Left lobe of liver (tissue), 2 donors: ENCODE measurements around the gene TAS2R31. TPM values are rescaled to one million over a fixed set of nuclear protein-coding genes. Genes with fewer than 3 reads are reported as not detected.
"Not testable (repeated sequence)": the region's sequence is repeated elsewhere in the genome, so short reads cannot be mapped to it uniquely, and the experiment has no call there.

Source experiments
- ATAC-seq: fragments of 200-7000 bp; cut with Tn5 transposase; one replicate; pipeline ENCODE4 v1.9.1; 2020; ENCODE audit warnings: mild to moderate bottlenecking, moderate library complexity
- DNase-seq: peaks from one replicate; pipeline ENCODE4 v3.0.0-alpha.2; 2020; ENCODE audit warnings: low spot score
- total RNA-seq: library from RNA; stranded (reverse); gene quantifications from one replicate; pipeline ENCODE4 v1.2.1, GENCODE V29; 2021
- donor health status: DM: no; HTN: no; CAD: no; lungs with moderate emphysema.
- donor health status: DM: no; HTN: yes; CAD: no.

Gene TAS2R31
- total RNA-seq: 1.0 TPM

GRCh38 chr12:11031307-11031706 is at the start of gene TAS2R31:
Gene TAS2R31 (minus strand): TSS chr12:11031407. CDS start chr12:11031335, 72 bp downstream.
- ATAC-seq (no peak), DNase-seq (no peak)

GRCh38 chr12:11078246-11078645 is 47.0 kb upstream of the TAS2R31 start:
- ATAC-seq (no peak), DNase-seq (no peak)

DNA sequence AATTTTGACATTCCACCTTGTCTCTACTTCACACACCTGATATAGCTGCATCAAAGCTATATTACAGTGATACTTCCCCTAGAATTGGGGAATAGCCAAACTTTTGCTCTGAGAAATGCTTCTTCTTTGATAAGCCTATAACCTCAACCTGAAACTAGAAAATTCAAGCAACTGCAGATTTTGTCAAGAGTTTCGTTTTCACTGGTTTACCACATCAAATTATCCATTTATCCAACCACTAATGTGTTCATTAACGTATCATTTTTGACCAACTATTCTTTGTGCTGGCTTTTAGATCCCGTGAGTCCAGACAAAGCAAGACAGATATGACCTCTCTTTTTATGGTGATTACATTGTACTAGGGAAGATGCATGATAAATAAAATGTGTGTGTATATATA is 44.4 kb upstream of the TAS2R31 start:
- ATAC-seq (no peak), DNase-seq (no peak)

DNA sequence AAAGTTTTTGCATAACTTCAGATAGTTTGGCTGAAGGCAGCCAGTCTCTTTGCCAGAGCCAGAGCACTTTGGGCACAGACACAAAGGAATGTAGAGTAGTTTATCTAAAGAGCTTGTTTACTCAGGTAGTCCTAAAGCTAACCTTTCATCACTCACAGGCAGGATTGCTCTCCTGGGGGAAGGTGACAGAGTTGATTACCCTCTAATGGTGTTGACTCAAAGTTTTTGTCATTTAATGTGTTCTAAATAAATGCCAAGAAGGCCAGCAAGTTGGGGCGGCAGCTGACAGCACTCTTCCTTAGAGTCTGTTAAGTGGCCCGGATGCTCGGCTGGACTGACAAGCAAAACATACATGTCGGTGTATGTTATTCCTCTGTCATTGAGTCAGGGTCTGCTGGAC is 40.2 kb upstream of the TAS2R31 start:
- no peak for ATAC-seq
- DNase-seq: no peak

- no peak for DNase-seq
- no peak for ATAC-seq
These were observed 39.8 kb upstream of the TAS2R31 start for GRCh38 chr12:11070999-11071398.

GRCh38 chr12:11069854-11070365 is 38.7 kb upstream of the TAS2R31 start:
- no peak for ATAC-seq

GRCh38 chr12:11067514-11067913 is 36.3 kb upstream of the TAS2R31 start:
- DNase-seq: peak; percentile 47
- peak; percentile 83 for ATAC-seq

More at GRCh38 chr12:11069854-11070365, 38.7 kb upstream of the TAS2R31 start:
- no peak for DNase-seq

- not testable (repeated sequence) for ATAC-seq, DNase-seq
These were observed 31.0 kb upstream of the TAS2R31 start, which contains the start of gene TAS2R46 for GRCh38 chr12:11062194-11062593. Gene TAS2R46 (minus strand): TSS chr12:11062294. CDS start chr12:11062294, 0 bp downstream.

- ATAC-seq (no peak), DNase-seq (no peak)
These were observed 28.6 kb upstream of the TAS2R31 start for GRCh38 chr12:11059784-11060183.

- DNase-seq: no peak
- ATAC-seq: no peak
These were observed 27.8 kb upstream of the TAS2R31 start for GRCh38 chr12:11059041-11059440.

DNA sequence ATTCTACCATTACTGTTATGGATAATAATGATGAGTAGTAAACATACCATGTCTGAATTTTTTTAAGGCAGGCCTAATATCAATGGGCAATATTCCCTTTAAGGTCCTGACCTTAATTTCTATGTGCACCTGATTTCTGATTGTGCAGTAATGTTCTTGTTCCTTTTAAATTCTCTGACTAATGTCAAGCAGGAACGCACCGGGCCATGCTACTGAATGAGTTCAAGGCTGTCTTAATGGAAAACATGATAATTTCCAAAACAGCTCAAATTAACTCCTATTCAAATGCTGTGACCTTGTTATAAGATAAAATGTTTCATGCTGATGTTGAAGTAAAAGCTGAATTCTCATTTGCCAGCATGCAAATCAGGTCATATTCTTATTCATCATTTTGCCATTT is 24.1 kb upstream of the TAS2R31 start:
- ATAC-seq: no peak
- no peak for DNase-seq

DNA sequence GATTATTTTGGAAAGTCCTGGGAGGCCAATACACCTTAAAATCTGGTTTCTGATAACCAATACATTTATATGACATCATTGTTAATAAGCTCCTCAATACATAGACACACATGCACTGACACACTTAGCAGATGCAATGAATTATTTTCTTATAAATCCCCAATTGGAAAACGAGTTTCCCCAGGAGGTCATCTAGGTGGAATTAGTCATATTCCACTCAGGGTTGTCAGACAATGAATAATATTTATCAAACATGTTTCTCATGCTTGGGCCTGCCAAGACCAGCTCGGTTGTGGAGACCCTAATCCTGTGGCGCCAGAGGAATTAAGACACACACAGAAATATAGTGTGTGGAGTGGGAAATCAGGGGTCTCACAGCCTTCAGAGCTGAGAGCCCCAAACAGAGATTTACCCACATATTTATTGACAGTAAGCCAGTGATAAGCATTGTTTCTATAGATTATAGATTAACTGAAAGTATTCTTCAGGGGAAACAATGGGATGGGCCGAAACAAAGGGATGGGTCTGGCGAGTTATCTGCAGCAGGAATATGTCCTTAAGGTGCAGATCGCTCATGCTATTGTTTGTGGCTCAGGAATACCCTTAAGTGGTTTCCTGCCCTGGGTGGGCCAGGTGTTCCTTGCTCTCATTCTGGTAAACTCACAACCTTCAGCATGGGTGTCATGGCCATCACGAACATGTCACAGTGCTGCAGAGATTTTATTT is 18.8 kb upstream of the TAS2R31 start:
- ATAC-seq, DNase-seq: not testable (repeated sequence)

DNA sequence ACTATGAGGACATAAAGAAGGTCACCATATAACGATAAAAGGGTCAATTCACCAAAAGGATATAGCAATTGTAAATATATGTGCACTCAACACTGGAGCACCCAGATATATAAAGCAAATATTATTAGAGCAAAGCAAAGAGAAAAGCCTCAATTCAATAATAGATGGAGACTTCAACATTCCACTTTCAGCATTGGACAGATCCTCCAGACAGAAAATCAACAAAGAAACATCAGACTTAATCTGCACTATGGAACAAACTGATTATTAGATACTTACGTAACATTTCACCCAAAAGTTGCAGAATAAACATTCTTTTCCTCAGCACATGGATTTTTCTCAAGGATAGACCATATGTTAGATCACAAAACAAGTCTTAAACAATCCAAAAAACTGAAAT is 10.2 kb upstream of the TAS2R31 start:
- DNase-seq, ATAC-seq: not testable (repeated sequence)

DNA sequence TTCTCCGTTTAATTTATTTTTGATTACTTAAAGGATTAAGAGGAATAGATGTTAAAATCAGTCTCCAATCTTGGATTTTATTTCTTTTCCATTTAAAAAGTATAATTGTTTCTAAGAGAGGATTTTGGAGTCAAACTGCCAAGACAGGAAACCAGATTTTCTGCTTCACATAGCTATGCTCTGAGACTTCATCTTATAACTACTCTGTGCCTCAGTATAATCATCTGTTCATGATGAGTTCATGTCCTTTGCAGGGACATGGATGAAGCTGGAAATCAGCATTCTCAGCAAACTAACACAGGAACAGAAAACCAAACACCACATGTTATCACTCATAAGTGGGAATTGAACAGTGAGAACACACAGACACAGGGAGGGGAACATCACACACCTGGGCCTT is 9.0 kb upstream of the TAS2R31 start:
- ATAC-seq (no peak), DNase-seq (no peak)

DNA sequence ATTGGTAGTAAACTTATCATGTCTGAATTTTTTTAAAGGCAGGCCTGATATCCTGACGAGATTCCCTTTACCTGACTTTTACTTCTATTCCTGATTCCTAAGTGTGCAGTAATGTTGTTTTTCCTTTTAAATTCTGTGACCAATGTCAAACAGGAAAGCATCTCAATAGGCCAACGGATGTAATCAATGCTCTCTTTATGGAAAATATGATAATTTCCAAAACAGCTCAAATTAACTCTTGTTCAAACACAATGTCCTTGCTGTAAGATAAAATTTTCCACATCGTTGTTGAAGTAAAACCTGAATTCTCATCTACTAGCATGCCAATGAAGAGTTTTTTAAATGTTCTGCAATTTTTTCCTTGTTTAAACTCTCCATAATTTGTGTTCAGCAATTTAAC is 8.0 kb upstream of the TAS2R31 start:
- DNase-seq (no peak), ATAC-seq (no peak)

- not testable (repeated sequence) for DNase-seq, ATAC-seq
These were observed 2.8 kb upstream of the TAS2R31 start for GRCh38 chr12:11033959-11034358.

DNA sequence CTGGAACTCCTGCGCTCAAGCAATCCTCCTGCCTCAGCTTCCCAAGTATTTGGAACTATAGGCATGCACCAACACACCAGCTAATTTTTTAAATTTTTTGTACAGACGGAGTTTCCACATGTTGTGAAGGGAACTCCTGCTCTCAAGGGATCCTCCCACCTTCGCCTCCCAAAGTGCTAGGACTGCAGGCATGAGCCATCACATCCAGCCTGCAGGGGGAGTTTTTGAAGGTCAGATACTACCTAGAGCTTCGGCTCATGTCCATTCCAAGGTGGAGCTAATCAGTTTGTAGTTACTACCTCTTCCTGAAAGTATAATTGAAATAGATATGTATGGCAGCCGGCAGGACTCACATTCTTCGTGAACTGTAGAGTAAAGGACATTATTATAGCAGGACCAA is 5.1 kb downstream of the TAS2R31 start:
- no peak for ATAC-seq

GRCh38 chr12:11023387-11023786 is 7.8 kb downstream of the TAS2R31 start:
- no peak for ATAC-seq

More for the DNA sequence above, 5.1 kb downstream of the TAS2R31 start:
- DNase-seq: no peak

DNA sequence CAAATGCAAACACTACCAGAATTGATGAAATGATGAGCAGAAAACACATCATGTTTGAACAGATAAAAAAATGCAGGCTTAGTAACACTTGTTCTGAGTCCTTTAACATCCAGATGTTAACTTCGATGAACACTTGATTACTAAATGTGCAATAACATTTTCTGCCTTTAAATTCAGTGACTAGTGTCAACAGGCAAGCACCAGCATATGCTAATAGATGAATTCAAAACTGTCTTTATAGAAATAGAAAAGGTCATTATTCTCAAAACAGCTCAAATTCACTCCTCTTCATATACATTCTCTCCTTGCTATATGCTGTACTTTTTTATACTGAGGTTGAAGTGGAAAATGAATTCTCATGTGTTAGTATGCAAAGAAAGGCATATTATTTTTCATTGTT is 8.7 kb downstream of the TAS2R31 start, which contains the start of gene TAS2R19:
TSS of gene TAS2R19 (minus strand) at position 101 of the 400 bp plus-strand sequence. CDS start at position 52, 49 bp downstream.
- ATAC-seq (no peak), DNase-seq (no peak)

More at GRCh38 chr12:11023387-11023786, 7.8 kb downstream of the TAS2R31 start:
- DNase-seq: no peak

GRCh38 chr12:11016937-11017336 is 14.3 kb downstream of the TAS2R31 start:
- ATAC-seq (no peak), DNase-seq (no peak)

DNA sequence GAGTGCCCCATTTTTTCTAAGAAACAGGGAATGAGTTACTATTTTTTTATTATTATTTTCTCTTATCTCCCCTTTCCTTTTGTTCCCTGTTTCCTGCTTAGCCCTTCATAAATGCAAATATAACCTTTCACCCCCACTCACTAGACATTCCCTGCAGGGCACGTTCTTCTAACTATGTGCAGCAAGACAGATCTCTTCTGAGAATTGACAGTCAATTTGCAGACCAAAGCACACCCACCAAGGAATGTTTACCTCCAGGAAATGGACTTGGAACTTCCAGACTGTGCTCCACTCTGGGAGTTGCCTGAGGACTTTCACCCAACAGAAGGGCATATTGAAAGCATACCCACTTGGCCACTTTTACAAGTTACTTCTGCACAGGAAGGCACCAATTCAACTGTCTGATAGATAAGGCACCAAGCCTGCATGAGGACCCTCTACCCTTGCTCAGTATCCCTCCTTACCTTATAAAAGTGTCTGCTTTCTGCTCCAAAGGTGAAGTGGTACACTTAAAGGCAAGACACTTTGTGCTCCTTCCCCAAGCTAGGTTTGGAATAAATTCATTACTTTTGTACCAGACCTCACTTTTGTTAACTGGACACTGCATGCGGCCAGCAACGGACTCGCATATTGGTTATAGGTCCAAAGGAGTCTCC is 15.3 kb downstream of the TAS2R31 start:
- DNase-seq (no peak), ATAC-seq (peak; percentile 90)

DNA sequence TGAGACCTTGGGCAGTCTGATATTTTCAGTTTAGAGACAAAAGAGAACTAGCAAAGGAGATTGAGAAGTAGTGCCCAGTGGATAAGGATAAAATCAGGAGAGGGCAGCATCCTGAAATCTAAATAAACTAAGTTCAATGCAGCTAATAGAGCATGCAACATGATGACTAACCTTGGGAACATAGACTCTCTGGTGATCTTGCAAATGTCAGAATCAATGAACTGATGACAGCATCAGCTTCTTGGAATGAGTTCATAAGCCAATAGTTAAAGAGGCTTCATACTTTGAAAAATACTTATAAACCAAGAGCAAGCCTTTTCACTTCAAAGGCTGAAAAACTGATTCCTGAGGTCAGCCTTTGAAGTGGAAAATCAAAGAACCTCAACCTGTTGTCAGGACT is 17.0 kb downstream of the TAS2R31 start:
- ATAC-seq (no peak), DNase-seq (no peak)
